Esophagus squamous epithelium (tissue), 4 donors: Measurements from ENCODE around the gene CSPG4.

ENCODE experiments used
- CTCF ChIP-seq, 6 experiments: fragments of 450-650 bp in 4 of 6; fragments of 200-600 bp in 2 of 6; sonication (generic) in 2 of 6; IDR thresholded peaks; one replicate each; pipeline ENCODE4 v1.5.1; 2016 to 2019; ENCODE audit warnings: antibody characterized with exemption in 6 of 6, mild to moderate bottlenecking in 4 of 6, moderate library complexity in 4 of 6
- POLR2A ChIP-seq, 4 donors: fragments of 450-650 bp; IDR thresholded peaks; one replicate each; pipeline ENCODE4 v1.6.1; 2017; ENCODE audit warnings: antibody characterized with exemption in 4 of 4, mild to moderate bottlenecking in 4 of 4, moderate library complexity in 3 of 4

- TF ChIP-seq CTCF (IDR thresholded peaks at IDR 0.05) = no peak
- no peak for TF ChIP-seq POLR2A (IDR thresholded peaks at IDR 0.05)
Observed at GRCh38 chr15:75688831-75689230, 23.8 kb downstream of the CSPG4 start.
